HL-60/S4 treated with retinoic acid at 250 ng/mL for 4 days and 3 days (cell line): ENCODE data around the gene PSORS1C1.
"Not testable (repeated sequence)": the region's sequence is repeated elsewhere in the genome, so short reads cannot be mapped to it uniquely, and the experiment has no call there.

Experiments
- in situ Hi-C: fragments of 300-500 bp; cut with MboI; formaldehyde crosslinking; loops from 2 replicates; pipeline ENCODE4 v1.7.0; 2022; ENCODE audit warnings: low sequenced_read_pairs

PSORS1C1 gene, protein sequence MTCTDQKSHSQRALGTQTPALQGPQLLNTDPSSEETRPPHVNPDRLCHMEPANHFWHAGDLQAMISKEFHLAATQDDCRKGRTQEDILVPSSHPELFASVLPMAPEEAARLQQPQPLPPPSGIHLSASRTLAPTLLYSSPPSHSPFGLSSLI

DNA sequence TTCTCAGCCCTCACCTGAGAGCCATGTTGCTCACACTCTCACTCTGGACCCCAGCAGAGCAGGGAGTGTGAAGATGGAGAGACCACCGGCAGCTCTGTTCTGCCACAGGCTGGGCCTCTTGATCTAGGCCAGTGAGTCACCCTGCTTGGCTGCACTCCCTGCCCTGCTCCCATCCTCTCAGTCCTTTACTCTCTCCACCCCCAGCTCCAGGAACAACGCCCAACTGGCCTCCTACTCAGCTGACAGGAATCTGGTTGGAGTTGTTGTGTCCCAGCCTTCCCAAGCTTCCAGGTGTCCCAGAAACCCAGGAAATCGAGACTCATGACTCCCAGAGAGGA lies at the start of gene PSORS1C1:
TSS of gene PSORS1C1 (plus strand) at position 260 of the 338 bp plus-strand sequence. CDS start 14,833 bp downstream, outside the sequence.
- in situ Hi-C loops, result no loop called here

DNA sequence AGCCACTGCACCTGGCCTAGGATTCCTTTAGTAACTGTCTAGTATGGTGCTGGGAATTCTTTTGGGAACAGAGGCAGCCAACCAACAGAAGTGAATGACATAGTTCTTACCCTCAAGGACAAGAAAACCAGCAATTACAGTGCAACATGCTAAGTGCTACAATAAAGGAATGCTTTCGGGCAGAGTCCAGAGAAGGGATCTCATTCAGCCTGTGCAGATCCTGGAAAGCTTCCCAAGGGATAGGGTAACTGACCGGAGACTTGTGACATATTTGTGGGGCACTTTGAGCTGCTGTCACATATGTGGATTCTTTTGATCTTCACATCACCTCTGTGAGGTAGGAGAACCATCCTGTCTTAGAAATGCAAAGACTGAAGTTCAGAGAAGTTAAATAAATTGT lies 49.0 kb upstream of the PSORS1C1 start:
- in situ Hi-C loops, result no loop called here

DNA sequence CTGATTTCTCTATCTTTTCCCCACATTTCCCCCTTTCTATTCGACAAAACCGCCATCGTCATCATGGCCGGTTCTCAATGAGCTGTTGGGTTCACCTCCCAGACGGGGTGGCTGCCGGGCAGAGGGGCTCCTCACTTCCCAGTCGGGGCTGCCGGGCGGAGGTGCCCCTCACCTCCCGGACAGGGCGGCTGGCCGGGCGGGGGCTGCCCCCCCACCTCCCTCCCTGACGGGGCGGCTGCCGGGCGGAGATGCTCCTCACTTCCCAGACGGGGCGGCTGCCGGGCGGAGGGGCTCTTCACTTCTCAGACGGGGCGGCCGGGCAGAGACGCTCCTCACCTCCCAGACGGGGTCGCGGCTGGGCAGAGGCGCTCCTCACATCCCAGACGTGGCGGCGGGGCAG lies 47.6 kb upstream of the PSORS1C1 start:
- in situ Hi-C loops, result not testable (repeated sequence)

DNA sequence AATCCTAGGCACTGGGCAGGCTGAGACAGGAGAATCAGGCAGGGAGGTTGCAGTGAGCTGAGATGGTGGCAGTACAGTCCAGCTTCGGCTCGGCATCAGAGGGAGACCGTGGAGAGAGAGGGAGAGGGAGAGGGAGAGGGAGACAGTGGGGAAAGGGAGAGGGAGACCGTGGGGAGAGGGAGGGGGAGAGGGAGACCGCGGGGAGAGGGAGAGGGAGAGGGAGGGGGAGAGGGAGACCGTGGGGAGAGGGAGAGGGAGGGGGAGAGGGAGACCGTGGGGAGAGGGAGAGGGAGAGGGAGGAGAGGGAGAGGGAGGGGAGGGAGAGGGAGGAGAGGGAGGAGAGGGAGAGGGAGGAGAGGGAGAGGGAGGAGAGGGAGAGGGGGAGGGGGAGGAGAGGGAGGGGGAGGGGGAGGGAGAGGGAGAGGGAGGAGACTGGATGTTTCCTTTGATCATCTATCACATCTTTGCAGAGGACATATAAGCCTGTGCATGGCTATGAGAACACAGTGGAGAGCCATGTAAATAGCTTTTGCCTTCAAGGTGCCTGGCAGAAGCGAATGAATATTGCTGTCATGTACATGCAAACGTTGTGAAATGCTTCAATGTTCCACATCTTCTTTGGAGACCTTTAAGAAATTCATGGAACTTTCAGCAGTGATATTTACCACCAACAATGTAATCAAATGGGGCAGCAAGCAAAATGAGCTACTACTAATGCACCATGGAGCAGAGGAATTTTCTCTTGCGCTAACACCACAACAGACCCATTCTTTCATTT lies 46.5 kb upstream of the PSORS1C1 start:
- in situ Hi-C loops, result not testable (repeated sequence)

DNA sequence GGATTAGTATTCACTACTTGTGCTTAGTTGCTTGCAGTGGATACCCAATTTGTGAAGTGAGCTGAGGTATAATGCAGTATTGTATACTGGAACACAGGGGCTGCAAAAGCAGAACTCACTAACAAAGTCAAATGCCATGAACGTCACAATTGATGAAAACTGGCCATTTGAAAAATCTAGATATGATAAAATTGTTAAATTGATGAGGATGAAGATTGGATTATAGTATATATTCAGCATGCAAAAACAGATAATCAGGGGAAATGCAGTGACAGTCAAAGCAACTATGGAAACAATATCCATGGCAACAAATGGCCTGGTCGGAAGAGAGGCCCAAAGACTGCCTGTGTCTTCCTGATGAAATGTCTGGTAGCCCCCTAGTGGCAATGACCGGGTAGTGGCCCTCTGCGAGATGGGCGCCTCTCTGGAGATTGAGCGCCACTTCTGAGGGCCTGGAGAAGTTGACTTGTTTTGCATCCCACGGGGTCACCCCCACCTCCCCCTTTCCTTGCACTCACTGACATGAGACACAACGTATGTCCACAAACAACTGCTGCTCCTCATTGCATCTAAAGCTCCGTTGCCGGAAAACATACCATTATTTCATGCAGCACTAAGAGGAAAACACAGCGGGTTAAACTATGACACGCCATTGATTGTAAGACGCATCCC lies 45.8 kb upstream of the PSORS1C1 start:
- in situ Hi-C loops, result no loop called here

DNA sequence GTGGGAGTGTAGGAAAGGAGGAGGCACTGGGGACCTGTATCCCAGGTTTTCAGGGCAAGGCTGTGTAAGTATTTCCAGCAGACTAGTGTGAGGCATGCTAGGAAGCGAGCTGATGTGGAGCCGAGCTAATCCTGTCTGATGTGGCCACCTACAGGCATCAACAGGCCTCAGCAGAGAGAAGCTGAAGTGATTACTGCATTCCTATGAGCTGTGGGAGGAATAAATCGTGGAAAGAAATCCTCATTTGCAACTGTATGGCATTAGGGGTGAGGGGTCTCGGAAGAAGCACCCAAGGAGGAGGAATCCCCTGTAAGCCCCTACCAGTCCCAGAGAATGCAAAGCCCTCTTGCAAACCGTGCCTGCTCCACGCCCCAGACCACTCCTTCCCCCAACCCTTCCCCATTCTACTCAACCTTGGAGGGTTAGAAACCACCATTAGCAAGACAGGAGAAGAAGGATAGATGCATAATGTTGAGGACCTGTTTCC lies 43.8 kb upstream of the PSORS1C1 start:
- in situ Hi-C loops, result no loop called here

DNA sequence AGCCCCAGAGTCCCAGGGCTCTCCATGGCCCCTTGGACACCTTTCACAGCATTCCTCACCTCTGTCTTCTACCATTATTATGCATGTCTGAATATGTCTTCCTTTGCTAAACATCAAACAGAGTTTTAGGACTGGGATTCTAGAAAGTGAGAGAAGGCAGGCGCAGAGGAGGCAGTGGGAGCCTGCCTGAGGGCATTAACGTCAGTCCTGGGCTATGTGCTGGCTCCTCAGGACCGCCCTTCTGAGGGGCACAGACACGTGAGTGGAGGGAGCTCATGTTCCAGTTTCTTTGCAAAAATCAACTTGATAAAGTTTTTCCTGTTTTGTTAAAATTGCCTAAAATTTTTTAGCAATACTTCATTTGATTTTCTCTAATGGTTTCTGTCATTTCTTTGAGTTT lies 40.2 kb upstream of the PSORS1C1 start:
- in situ Hi-C loops, result no loop called here

DNA sequence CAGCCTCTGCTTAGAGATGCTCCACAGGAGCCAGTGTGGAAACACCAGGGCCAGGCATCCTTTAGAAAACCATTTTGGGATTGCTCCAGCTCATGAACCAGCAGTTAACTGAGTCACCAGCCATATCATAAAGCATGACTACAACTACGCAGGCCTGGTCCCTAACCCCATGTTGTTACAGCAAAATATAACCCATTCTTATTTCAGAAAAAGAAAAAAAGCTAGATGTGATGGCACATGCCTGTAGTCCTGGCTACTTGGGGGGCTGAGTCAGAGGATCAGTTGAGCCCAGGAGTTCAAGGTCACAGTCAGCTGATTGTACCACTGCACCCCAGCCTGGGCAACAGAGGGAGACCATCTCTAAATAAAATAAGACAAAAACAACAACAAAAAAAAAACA lies 39.1 kb upstream of the PSORS1C1 start:
- in situ Hi-C loops, result loop anchor here (25.0 kb wide), 2 partner anchors 163 to 588 kb away; partner anchors contain the start of genes GTF2H4, HLA-E and VARS2

DNA sequence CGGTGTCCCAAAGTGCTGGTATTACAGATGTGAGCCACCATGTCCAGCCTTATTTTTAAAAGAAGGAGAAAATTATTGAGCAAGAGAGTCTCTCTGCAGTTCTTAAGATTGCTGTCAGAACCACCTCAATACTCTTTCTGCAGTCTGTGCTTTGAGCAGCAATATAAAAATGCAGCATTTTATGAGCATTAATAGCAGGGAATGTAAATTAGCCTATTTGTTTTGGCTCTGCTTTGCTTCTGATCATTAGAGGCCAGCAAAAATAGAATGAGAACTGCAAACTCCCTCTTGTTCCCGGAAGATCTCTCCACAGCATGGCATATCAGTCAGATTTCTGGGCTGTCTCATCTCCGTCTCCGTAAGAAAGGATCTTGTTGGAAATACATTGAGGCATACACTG lies 38.0 kb upstream of the PSORS1C1 start:
- in situ Hi-C loops, result loop anchor here (25.0 kb wide), 2 partner anchors 164 to 589 kb away; partner anchors contain the start of genes GTF2H4, HLA-E and VARS2

DNA sequence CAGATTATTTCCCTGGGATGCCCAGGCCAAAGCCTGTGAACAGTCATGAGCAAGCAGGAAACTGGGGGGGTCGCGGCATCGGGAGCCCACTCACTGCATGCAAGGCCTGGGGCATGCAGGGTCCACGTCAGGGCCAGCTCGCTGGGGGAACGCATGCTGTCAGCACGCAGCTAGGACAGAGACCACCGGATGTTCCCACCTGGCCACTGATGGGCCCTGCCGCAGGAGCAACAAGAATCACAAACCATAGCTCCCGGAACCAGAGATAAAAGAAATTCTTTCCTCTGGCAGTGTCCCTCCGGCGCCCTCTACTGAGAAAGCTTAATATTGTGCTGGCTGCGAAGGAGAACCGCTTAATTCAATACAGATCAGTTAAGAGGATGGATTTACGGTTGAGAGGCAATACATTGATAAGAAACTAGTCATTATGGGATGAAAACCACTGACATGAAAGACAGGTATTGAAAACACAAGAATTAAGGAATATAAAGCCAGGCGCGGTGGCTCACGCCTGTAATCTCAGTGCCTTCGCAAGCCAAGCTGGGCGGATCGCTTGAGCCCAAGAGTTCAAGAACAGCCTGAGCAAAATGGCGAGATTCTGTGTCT lies 34.8 kb upstream of the PSORS1C1 start:
- in situ Hi-C loops, result loop anchor here (25.0 kb wide), 2 partner anchors 167 to 592 kb away; partner anchors contain the start of genes GTF2H4, HLA-E and VARS2

DNA sequence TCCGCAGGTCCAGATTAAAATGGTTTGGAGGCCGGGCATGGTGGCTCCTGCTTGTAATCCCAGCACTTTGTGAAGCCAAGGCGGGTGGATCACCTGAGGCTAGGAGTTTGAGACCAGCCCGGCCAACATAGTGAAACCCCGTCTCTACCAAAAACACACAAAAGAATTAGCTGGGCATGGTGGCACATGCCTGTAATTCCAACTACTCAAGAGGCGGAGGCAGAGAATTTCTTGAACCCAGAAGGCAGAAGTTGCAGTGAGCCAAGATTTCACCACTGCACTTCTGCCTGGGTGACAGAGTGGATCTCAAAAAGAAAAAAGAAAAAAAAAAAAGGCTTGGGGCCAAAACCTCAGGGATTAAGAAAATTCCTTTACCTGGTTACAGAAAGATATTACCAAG lies 32.7 kb upstream of the PSORS1C1 start:
- in situ Hi-C loops, result loop anchor here (25.0 kb wide), 2 partner anchors 170 to 595 kb away; partner anchors contain the start of genes GTF2H4, HLA-E and VARS2

DNA sequence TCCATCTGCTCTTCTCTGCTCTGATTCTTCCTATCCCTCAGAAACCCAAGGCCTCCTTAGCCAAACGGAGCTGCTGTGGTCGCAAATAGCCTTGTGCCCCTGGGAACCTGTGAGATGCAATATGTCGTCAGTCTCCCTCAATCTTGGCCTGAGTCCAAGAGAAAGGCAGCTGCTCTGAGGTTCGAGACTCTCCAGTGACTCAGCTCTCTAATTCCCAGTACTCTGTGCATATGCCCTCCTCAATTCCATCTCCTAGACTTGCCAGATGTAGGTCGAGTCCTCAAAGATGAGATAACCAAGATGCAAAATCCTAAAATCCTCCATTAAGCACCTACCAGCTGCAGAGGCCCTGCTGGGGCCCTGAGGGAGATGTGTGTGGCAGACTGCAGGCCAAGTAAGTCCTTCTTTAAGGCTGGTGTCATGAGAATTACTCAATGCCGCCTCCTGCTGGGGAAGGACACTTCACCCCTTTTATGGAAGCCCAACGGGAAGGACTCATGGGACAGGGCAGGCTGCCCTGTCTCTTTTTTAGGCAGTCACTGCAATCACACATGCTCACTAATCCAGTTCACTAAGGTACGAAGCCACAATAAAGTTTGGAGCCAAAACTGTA lies 30.8 kb upstream of the PSORS1C1 start:
- in situ Hi-C loops, result loop anchor here (25.0 kb wide), 2 partner anchors 172 to 597 kb away; partner anchors contain the start of genes GTF2H4, HLA-E and VARS2

DNA sequence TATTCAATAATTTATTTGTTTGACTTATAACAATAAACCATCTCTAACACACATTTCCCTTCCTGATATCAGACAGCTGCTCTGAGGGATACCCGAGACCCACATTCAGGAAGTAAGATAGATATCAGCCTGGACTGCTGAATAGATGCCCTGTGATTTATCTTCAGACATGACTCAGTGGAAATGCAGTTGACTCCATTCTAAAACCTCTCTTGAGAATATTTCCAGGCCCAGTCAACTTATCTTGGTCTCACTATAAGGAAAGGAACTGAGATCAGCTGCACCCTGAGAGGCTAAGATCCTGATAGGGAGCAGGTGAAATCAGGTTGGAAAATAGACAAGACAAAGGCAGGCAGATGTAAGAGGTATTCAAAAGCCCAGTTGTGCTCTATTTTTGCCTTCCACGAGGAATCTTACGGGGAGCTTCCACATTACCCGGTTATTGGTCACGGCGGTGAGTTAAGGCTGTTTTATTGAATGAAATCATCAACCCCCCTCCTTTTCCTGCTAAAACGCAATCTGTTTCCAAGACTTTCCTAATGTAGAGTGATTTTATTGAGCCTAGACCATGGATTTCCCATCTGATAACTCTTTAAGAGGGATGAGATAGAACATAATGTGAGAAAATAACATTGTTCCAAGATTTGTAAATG lies 27.7 kb upstream of the PSORS1C1 start:
- in situ Hi-C loops, result loop anchor here (25.0 kb wide), 2 partner anchors 175 to 600 kb away; partner anchors contain the start of genes GTF2H4, HLA-E and VARS2

DNA sequence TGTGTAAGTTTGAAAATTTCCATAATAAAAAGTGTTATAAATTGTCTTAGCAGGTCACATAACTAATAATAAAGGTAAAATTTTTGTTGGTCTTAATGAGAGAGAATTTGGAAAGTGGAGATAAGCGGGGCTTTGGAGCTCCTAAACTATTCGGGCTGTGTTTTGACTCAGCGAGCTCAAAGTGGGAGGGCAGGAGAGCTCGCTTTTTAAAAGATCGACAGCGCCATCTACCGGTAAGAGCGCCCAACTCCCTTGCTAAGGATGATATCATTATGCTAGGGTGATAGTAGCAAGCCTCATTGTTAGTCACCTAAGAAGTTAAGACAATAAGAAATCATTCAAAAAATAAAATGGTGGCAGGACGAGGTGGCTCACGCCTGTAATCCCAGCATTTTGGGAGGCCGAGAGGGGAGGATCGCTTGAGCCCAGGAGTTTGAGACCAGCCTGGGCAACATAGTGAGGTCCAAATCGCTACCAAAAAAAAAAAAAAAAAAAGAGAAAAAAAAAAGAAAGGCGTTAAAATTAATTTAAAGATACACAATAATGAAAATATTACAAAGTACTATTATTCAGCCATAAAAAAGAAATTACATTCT lies 27.0 kb upstream of the PSORS1C1 start:
- in situ Hi-C loops, result loop anchor here (25.0 kb wide), 2 partner anchors 175 to 600 kb away; partner anchors contain the start of genes GTF2H4, HLA-E and VARS2

DNA sequence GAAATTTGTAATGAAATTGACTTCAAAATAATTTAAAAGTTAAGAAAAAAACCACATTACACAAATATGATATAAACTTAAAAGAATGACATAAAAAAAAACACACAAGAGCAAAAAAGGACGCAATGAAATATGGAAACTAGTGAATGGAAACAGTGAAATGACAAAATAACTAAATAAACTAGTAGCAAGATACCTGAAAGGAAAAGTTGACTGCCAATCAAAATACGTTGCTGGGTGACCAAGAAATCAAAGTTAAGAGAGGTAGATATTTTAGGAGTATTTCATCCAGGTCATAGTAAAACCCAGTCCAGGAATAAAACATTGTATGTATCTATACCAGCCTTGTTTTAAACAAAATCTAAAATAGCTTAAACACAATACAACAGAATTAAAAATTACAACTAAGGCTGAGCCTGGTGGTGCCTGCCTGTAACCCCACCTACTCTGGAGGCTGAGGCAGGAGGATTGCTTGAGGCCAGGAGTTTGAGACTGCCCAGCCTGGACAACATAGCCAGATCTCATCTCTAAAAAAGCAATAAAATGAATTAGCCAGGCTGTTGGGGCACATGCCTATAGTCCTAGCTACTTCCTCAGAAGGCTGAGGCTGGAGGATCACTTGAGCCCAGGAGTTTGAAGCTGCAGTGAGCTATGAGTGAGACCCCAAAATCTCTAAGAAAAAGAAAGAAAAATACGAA lies 24.2 kb upstream of the PSORS1C1 start:
- in situ Hi-C loops, result loop anchor here (25.0 kb wide), 2 partner anchors 178 to 603 kb away; partner anchors contain the start of genes GTF2H4, HLA-E and VARS2

DNA sequence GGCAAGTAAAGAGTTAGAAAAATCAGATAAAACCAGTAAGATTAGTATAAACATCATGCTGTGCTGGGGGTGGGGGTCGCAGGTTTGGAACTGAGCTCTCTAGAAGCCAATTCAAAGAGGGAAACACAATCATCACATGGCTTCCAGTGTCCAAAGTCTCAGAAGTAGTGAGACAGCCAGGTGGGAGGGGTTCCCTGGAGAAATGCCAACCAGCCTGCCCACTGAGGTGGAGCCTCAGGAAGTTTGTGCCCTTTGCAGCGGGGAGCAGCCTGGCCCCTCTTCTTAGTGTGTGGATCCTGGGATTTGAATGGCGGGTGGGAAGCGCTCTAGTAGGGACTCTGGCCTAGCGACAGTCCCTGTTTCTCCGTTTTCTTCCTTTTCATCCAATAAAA lies 23.6 kb upstream of the PSORS1C1 start:
- in situ Hi-C loops, result loop anchor here (25.0 kb wide), 2 partner anchors 179 to 604 kb away; partner anchors contain the start of genes GTF2H4, HLA-E and VARS2

DNA sequence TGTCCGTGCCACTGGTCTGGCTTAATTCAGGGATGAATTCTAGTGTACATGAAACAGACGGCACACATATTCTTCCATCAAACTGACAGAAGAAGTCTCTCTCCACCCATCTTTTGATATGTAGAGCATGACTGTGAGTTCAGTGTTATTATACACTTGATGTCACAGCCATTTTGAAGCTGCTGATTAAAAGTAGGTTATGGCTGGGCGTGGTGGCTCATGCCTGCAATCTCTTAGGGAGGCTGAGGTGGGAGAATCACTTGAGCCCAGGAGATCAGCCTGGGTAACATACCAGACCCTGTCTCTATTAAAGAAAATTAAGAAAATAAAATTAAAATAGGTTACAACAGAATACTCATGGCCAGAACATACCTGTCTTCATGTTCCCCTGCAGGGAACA lies 22.9 kb upstream of the PSORS1C1 start:
- in situ Hi-C loops, result loop anchor here (25.0 kb wide), 2 partner anchors 179 to 604 kb away; partner anchors contain the start of genes GTF2H4, HLA-E and VARS2

DNA sequence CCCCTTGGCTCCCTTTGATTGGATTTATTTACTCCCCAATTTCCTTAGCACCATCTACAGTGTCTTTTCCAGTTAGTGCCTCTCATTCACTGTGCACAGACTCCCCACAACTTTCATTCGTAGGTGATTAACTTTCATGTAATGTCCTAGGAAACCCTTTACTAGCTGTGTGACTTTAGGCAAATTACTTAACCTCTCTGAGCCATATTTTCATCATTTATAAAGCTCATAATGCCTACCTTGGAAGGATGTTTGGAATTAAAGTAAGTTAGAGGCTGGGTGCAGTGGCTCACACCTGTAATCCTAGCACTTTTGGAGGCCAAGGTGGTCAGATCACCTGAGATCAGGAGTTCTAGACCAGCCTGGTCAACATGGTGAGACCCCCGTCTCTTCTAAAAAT lies 22.4 kb upstream of the PSORS1C1 start:
- in situ Hi-C loops, result loop anchor here (25.0 kb wide), 2 partner anchors 180 to 605 kb away; partner anchors contain the start of genes GTF2H4, HLA-E and VARS2
